Vagina (tissue), 2 donors: ENCODE data around the gene FAH.

ENCODE experiments used
- CTCF ChIP-seq, 3 experiments: fragments of 450-650 bp in 2 of 3; fragments of 200-600 bp in 1 of 3; sonication (generic) in 1 of 3; IDR thresholded peaks; one replicate each; pipeline ENCODE4 v1.5.1; 2017 to 2019; ENCODE audit warnings: antibody characterized with exemption in 3 of 3, mild to moderate bottlenecking in 2 of 3, moderate library complexity in 2 of 3
- POLR2A ChIP-seq, 2 donors: fragments of 450-650 bp; IDR thresholded peaks; one replicate each; pipeline ENCODE4 v1.6.1; 2017; ENCODE audit warnings: antibody characterized with exemption in 2 of 2, mild to moderate bottlenecking in 2 of 2, moderate library complexity in 2 of 2

GRCh38 chr15:80159301-80159700, 6.5 kb downstream of the FAH start:
- TF ChIP-seq CTCF (IDR thresholded peaks at IDR 0.05) (no peak), POLR2A (IDR thresholded peaks at IDR 0.05) (no peak)
